PFSK-1 (cell line): ENCODE results near the gene RIMS4.

ENCODE experiments used
- FOXP2 ChIP-seq: optimal IDR thresholded peaks from 2 replicates; pipeline ENCODE3; 2011; ENCODE audit warnings: borderline replicate concordance, control low read depth, inconsistent platforms; ENCODE audit not compliant: insufficient read depth; ENCODE audit errors: extremely low read length, extremely low read depth
- POLR2AphosphoS5 ChIP-seq: IDR thresholded peaks from 2 replicates; pipeline ENCODE4 v1.6.1; 2012; ENCODE audit warnings: low read depth, mild to moderate bottlenecking, control low read depth, low read length, moderate library complexity
- REST ChIP-seq, 2 experiments: IDR thresholded peaks; 2 replicates each; pipeline versions ENCODE4 v1.6.1 to v1.8.0; 2011 to 2012; ENCODE audit warnings: low read depth in 2 of 2, low read length in 2 of 2, control low read depth in 1 of 2, inconsistent platforms in 1 of 2, mild to moderate bottlenecking in 1 of 2, moderate library complexity in 1 of 2; ENCODE audit not compliant: insufficient read depth in 1 of 2
- SIN3A ChIP-seq: IDR thresholded peaks from 2 replicates; pipeline ENCODE4 v1.6.1; 2012; ENCODE audit warnings: mild to moderate bottlenecking, low read length, moderate library complexity, borderline replicate concordance; ENCODE audit not compliant: insufficient read depth
- TAF1 ChIP-seq: IDR thresholded peaks from 2 replicates; pipeline ENCODE4 v1.6.1; 2012; ENCODE audit warnings: low read length, control low read depth, borderline replicate concordance; ENCODE audit not compliant: insufficient read depth

The RIMS4 gene

GRCh38 chr20:44828640-44829039 lies 18.3 kb upstream of the RIMS4 start:
- TF ChIP-seq POLR2AphosphoS5 (no peak), SIN3A (no peak), REST (IDR thresholded peaks at IDR 0.05; ENCODE audit: insufficient read depth in 1 of 2, low read depth in 2 of 2, low read length in 2 of 2) (no peak), FOXP2 (no peak)

- TF ChIP-seq REST (IDR thresholded peaks at IDR 0.05; ENCODE audit: insufficient read depth in 1 of 2, low read depth in 2 of 2, low read length in 2 of 2) (no peak), FOXP2 (no peak), SIN3A (no peak), TAF1 (no peak), POLR2AphosphoS5 (no peak)
Observed at GRCh38 chr20:44827401-44827800, 17.1 kb upstream of the RIMS4 start.

GRCh38 chr20:44819936-44820335 lies 9.6 kb upstream of the RIMS4 start:
- TF ChIP-seq REST (IDR thresholded peaks at IDR 0.05; ENCODE audit: insufficient read depth in 1 of 2, low read depth in 2 of 2, low read length in 2 of 2) (no peak), POLR2AphosphoS5 (no peak), FOXP2 (no peak), TAF1 (no peak), SIN3A (no peak)

GRCh38 chr20:44817143-44817910 lies 7.0 kb upstream of the RIMS4 start:
- TF ChIP-seq FOXP2 (no peak), POLR2AphosphoS5 (no peak), TAF1 (no peak), SIN3A (no peak), REST (IDR thresholded peaks at IDR 0.05; ENCODE audit: insufficient read depth in 1 of 2, low read depth in 2 of 2, low read length in 2 of 2) (no peak)

- TF ChIP-seq REST (IDR thresholded peaks at IDR 0.05; ENCODE audit: insufficient read depth in 1 of 2, low read depth in 2 of 2, low read length in 2 of 2) (no peak), SIN3A (no peak), FOXP2 (no peak), POLR2AphosphoS5 (no peak), TAF1 (no peak)
Observed at GRCh38 chr20:44814937-44815336, 4.6 kb upstream of the RIMS4 start.
